ENCODE data around the gene STRIT1. TPM values are rescaled to one million over a fixed set of nuclear protein-coding genes. Genes with fewer than 3 reads are reported as not detected.

The STRIT1 gene
- not detected in 2 replicates for total RNA-seq (2012; rRNA removed)

GRCh38 chr3:155293516-155293915 is at the start of gene STRIT1:
STRIT1 (minus strand) TSS chr3:155293683.
- no peaks in the 10 kb centered on the region for H3K27me3 ChIP-seq (ENCODE audit: control insufficient read depth, insufficient read depth, low read length)
- no peak within 1 kb of the TSS for H3K4me3 ChIP-seq (ENCODE audit: low read length)
- H3K9me3 ChIP-seq (replicated peaks; ENCODE audit: low read length) = no peaks in the 10 kb centered on the region
- H3K4me2 ChIP-seq (ENCODE audit: low read length) = no peak within 1 kb of the TSS
- no peaks in the 10 kb centered on the region for H3K4me1 ChIP-seq (ENCODE audit: control insufficient read depth, insufficient read depth, low read length)
- no peaks in the 10 kb centered on the region for H3K36me3 ChIP-seq (ENCODE audit: insufficient read depth, low read length)
- no peak within 1 kb of the TSS for H3K9ac ChIP-seq (ENCODE audit: low read depth, low read length)

- H3K4me1 ChIP-seq (ENCODE audit: control insufficient read depth, insufficient read depth, low read length) = no peaks in the 10 kb centered on the region
- no peaks in the 10 kb centered on the region for H3K27me3 ChIP-seq (ENCODE audit: control insufficient read depth, insufficient read depth, low read length)
- H3K36me3 ChIP-seq (ENCODE audit: insufficient read depth, low read length) = no peaks in the 10 kb centered on the region
- no peak overlapping the region for H3K9ac ChIP-seq (ENCODE audit: low read depth, low read length)
- no peaks in the 10 kb centered on the region for H3K9me3 ChIP-seq (replicated peaks; ENCODE audit: low read length)
- no peak overlapping the region for H3K4me2 ChIP-seq (ENCODE audit: low read length)
- H3K4me3 ChIP-seq (ENCODE audit: low read length) = no peak overlapping the region
Measured at GRCh38 chr3:155342344-155342743, 48.9 kb upstream of the STRIT1 start.

- Histone ChIP-seq H3K9me3 (replicated peaks; ENCODE audit: low read length) (no peaks in the 10 kb centered on the region), H3K4me3 (ENCODE audit: low read length) (no peak overlapping the region), H3K36me3 (ENCODE audit: insufficient read depth, low read length) (no peaks in the 10 kb centered on the region), H3K4me1 (ENCODE audit: control insufficient read depth, insufficient read depth, low read length) (no peaks in the 10 kb centered on the region), H3K27me3 (ENCODE audit: control insufficient read depth, insufficient read depth, low read length) (no peaks in the 10 kb centered on the region), H3K9ac (ENCODE audit: low read depth, low read length) (no peak overlapping the region), H3K4me2 (ENCODE audit: low read length) (no peak overlapping the region)
Measured at GRCh38 chr3:155339052-155339451, 45.6 kb upstream of the STRIT1 start.

GRCh38 chr3:155335724-155336354 is 42.4 kb upstream of the STRIT1 start:
- Histone ChIP-seq H3K9ac (ENCODE audit: low read depth, low read length) (no peak overlapping the region), H3K27me3 (ENCODE audit: control insufficient read depth, insufficient read depth, low read length) (no peaks in the 10 kb centered on the region), H3K36me3 (ENCODE audit: insufficient read depth, low read length) (no peaks in the 10 kb centered on the region), H3K4me1 (ENCODE audit: control insufficient read depth, insufficient read depth, low read length) (no peaks in the 10 kb centered on the region), H3K4me2 (ENCODE audit: low read length) (no peak overlapping the region), H3K9me3 (replicated peaks; ENCODE audit: low read length) (no peaks in the 10 kb centered on the region), H3K4me3 (ENCODE audit: low read length) (no peak overlapping the region)

GRCh38 chr3:155334914-155335723 is 41.6 kb upstream of the STRIT1 start:
- Histone ChIP-seq H3K4me1 (ENCODE audit: control insufficient read depth, insufficient read depth, low read length) (no peaks in the 10 kb centered on the region), H3K9ac (ENCODE audit: low read depth, low read length) (no peak overlapping the region), H3K4me2 (ENCODE audit: low read length) (no peak overlapping the region), H3K27me3 (ENCODE audit: control insufficient read depth, insufficient read depth, low read length) (no peaks in the 10 kb centered on the region), H3K9me3 (replicated peaks; ENCODE audit: low read length) (no peaks in the 10 kb centered on the region), H3K4me3 (ENCODE audit: low read length) (no peak overlapping the region), H3K36me3 (ENCODE audit: insufficient read depth, low read length) (no peaks in the 10 kb centered on the region)

- Histone ChIP-seq H3K9me3 (replicated peaks; ENCODE audit: low read length) (no peaks in the 10 kb centered on the region), H3K4me1 (ENCODE audit: control insufficient read depth, insufficient read depth, low read length) (no peaks in the 10 kb centered on the region), H3K9ac (ENCODE audit: low read depth, low read length) (no peak overlapping the region), H3K36me3 (ENCODE audit: insufficient read depth, low read length) (no peaks in the 10 kb centered on the region), H3K27me3 (ENCODE audit: control insufficient read depth, insufficient read depth, low read length) (no peaks in the 10 kb centered on the region), H3K4me3 (ENCODE audit: low read length) (no peak overlapping the region), H3K4me2 (ENCODE audit: low read length) (no peak overlapping the region)
Measured at GRCh38 chr3:155334215-155334913, 40.9 kb upstream of the STRIT1 start.

GRCh38 chr3:155332716-155333115 is 39.2 kb upstream of the STRIT1 start:
- no peak overlapping the region for H3K9ac ChIP-seq (ENCODE audit: low read depth, low read length)
- H3K36me3 ChIP-seq (ENCODE audit: insufficient read depth, low read length) = no peaks in the 10 kb centered on the region
- no peaks in the 10 kb centered on the region for H3K9me3 ChIP-seq (replicated peaks; ENCODE audit: low read length)
- H3K4me1 ChIP-seq (ENCODE audit: control insufficient read depth, insufficient read depth, low read length) = no peaks in the 10 kb centered on the region
- H3K4me2 ChIP-seq (ENCODE audit: low read length) = no peak overlapping the region
- no peak overlapping the region for H3K4me3 ChIP-seq (ENCODE audit: low read length)
- no peaks in the 10 kb centered on the region for H3K27me3 ChIP-seq (ENCODE audit: control insufficient read depth, insufficient read depth, low read length)

GRCh38 chr3:155331078-155331477 is 37.6 kb upstream of the STRIT1 start:
- no peaks in the 10 kb centered on the region for H3K9me3 ChIP-seq (replicated peaks; ENCODE audit: low read length)

GRCh38 chr3:155330370-155330769 is 36.9 kb upstream of the STRIT1 start:
- Histone ChIP-seq H3K9ac (ENCODE audit: low read depth, low read length) (no peak overlapping the region), H3K36me3 (ENCODE audit: insufficient read depth, low read length) (no peaks in the 10 kb centered on the region), H3K9me3 (replicated peaks; ENCODE audit: low read length) (no peaks in the 10 kb centered on the region), H3K4me3 (ENCODE audit: low read length) (no peak overlapping the region), H3K27me3 (ENCODE audit: control insufficient read depth, insufficient read depth, low read length) (no peaks in the 10 kb centered on the region), H3K4me1 (ENCODE audit: control insufficient read depth, insufficient read depth, low read length) (no peaks in the 10 kb centered on the region), H3K4me2 (ENCODE audit: low read length) (no peak overlapping the region)

More at GRCh38 chr3:155331078-155331477, 37.6 kb upstream of the STRIT1 start:
- H3K4me3 ChIP-seq (ENCODE audit: low read length) = no peak overlapping the region
- H3K9ac ChIP-seq (ENCODE audit: low read depth, low read length) = no peak overlapping the region
- no peaks in the 10 kb centered on the region for H3K4me1 ChIP-seq (ENCODE audit: control insufficient read depth, insufficient read depth, low read length)
- H3K27me3 ChIP-seq (ENCODE audit: control insufficient read depth, insufficient read depth, low read length) = no peaks in the 10 kb centered on the region
- no peaks in the 10 kb centered on the region for H3K36me3 ChIP-seq (ENCODE audit: insufficient read depth, low read length)
- H3K4me2 ChIP-seq (ENCODE audit: low read length) = no peak overlapping the region

GRCh38 chr3:155329513-155330048 is 36.1 kb upstream of the STRIT1 start:
- Histone ChIP-seq H3K27me3 (ENCODE audit: control insufficient read depth, insufficient read depth, low read length) (no peaks in the 10 kb centered on the region), H3K4me1 (ENCODE audit: control insufficient read depth, insufficient read depth, low read length) (no peaks in the 10 kb centered on the region), H3K4me3 (ENCODE audit: low read length) (no peak overlapping the region), H3K4me2 (ENCODE audit: low read length) (no peak overlapping the region), H3K9me3 (replicated peaks; ENCODE audit: low read length) (no peaks in the 10 kb centered on the region), H3K36me3 (ENCODE audit: insufficient read depth, low read length) (no peaks in the 10 kb centered on the region), H3K9ac (ENCODE audit: low read depth, low read length) (no peak overlapping the region)

- no peaks in the 10 kb centered on the region for H3K4me1 ChIP-seq (ENCODE audit: control insufficient read depth, insufficient read depth, low read length)
- H3K36me3 ChIP-seq (ENCODE audit: insufficient read depth, low read length) = no peaks in the 10 kb centered on the region
- H3K4me2 ChIP-seq (ENCODE audit: low read length) = no peak overlapping the region
- H3K9ac ChIP-seq (ENCODE audit: low read depth, low read length) = no peak overlapping the region
- H3K4me3 ChIP-seq (ENCODE audit: low read length) = no peak overlapping the region
- H3K27me3 ChIP-seq (ENCODE audit: control insufficient read depth, insufficient read depth, low read length) = no peaks in the 10 kb centered on the region
- no peaks in the 10 kb centered on the region for H3K9me3 ChIP-seq (replicated peaks; ENCODE audit: low read length)
Measured at GRCh38 chr3:155327871-155328270, 34.4 kb upstream of the STRIT1 start.

Measured in skeletal muscle satellite cell (primary cell).